HEK293 (cell line): ENCODE data around the gene CTF1.
A peak's percentile ranks its signal among the peaks of the same experiment; 100 is the strongest.

Experiments used
- ATF2 ChIP-seq: fragments of 450-650 bp; formaldehyde crosslinking; IDR thresholded peaks from 2 replicates; pipeline ENCODE4 v1.5.1; 2016; ENCODE audit warnings: missing biosample characterization, missing genetic modification characterization, low read depth
- BCL11A ChIP-seq: fragments of 450-650 bp; formaldehyde crosslinking; IDR thresholded peaks from 2 replicates; pipeline ENCODE4 v1.5.1; 2016; ENCODE audit warnings: low read depth, missing biosample characterization, missing genetic modification characterization
- CTCF ChIP-seq: fragments of 450-650 bp; formaldehyde crosslinking; IDR thresholded peaks from 2 replicates; pipeline ENCODE4 v1.5.1; 2016; ENCODE audit warnings: missing biosample characterization, missing genetic modification characterization
- HIC1 ChIP-seq: fragments of 450-650 bp; formaldehyde crosslinking; IDR thresholded peaks from 2 replicates; pipeline ENCODE4 v1.5.1; 2016; ENCODE audit warnings: missing biosample characterization, missing genetic modification characterization
- PRDM2 ChIP-seq: fragments of 450-650 bp; formaldehyde crosslinking; IDR thresholded peaks from 2 replicates; pipeline ENCODE4 v1.5.1; 2016; ENCODE audit warnings: missing biosample characterization, missing genetic modification characterization, borderline replicate concordance
- PRDM4 ChIP-seq: fragments of 450-650 bp; formaldehyde crosslinking; IDR thresholded peaks from 2 replicates; pipeline ENCODE4 v1.5.1; 2017; ENCODE audit warnings: missing biosample characterization, missing genetic modification characterization
- SALL2 ChIP-seq: fragments of 450-650 bp; formaldehyde crosslinking; IDR thresholded peaks from 2 replicates; pipeline ENCODE4 v1.5.0; 2017; ENCODE audit warnings: missing biosample characterization, mild to moderate bottlenecking, missing genetic modification characterization, borderline replicate concordance
- ZFHX2 ChIP-seq: fragments of 450-650 bp; formaldehyde crosslinking; conservative IDR thresholded peaks from 2 replicates; pipeline ENCODE4 v1.5.1; 2016; ENCODE audit warnings: missing biosample characterization, missing genetic modification characterization
- ZNF121 ChIP-seq: fragments of 450-650 bp; formaldehyde crosslinking; IDR thresholded peaks from 2 replicates; pipeline ENCODE4 v1.5.1; 2016; ENCODE audit warnings: missing biosample characterization, missing genetic modification characterization
- ZNF184 ChIP-seq: fragments of 450-650 bp; IDR thresholded peaks from 2 replicates; pipeline ENCODE4 v1.5.1; 2018; ENCODE audit warnings: missing biosample characterization, mild to moderate bottlenecking, missing genetic modification characterization
- ZNF19 ChIP-seq: fragments of 450-650 bp; formaldehyde crosslinking; IDR thresholded peaks from 2 replicates; pipeline ENCODE4; 2016; ENCODE audit warnings: missing biosample characterization, missing genetic modification characterization, low read depth
- ZNF2 ChIP-seq: fragments of 450-650 bp; formaldehyde crosslinking; IDR thresholded peaks from 2 replicates; pipeline ENCODE4 v1.5.1; 2016; ENCODE audit warnings: missing biosample characterization, missing genetic modification characterization
- ZNF292 ChIP-seq: fragments of 450-650 bp; formaldehyde crosslinking; IDR thresholded peaks from 2 replicates; pipeline ENCODE4 v1.5.1; 2016; ENCODE audit warnings: low read depth, missing biosample characterization, missing genetic modification characterization, borderline replicate concordance
- ZNF354C ChIP-seq: fragments of 450-650 bp; formaldehyde crosslinking; IDR thresholded peaks from 2 replicates; pipeline ENCODE4 v1.5.1; 2016; ENCODE audit warnings: missing biosample characterization, missing genetic modification characterization, low read depth, borderline replicate concordance
- ZNF391 ChIP-seq: fragments of 450-650 bp; formaldehyde crosslinking; IDR thresholded peaks from 2 replicates; pipeline ENCODE4 v1.5.1; 2016; ENCODE audit warnings: low read depth, missing biosample characterization, missing genetic modification characterization, borderline replicate concordance
- ZNF626 ChIP-seq: fragments of 450-650 bp; sonication (Bioruptor Pico); formaldehyde crosslinking; IDR thresholded peaks from 2 replicates; pipeline ENCODE4 v1.5.1; 2018; ENCODE audit warnings: missing biosample characterization, missing genetic modification characterization, inconsistent platforms
- ZNF639 ChIP-seq: fragments of 450-650 bp; formaldehyde crosslinking; IDR thresholded peaks from 2 replicates; pipeline ENCODE4 v1.5.1; 2016; ENCODE audit warnings: missing biosample characterization, missing genetic modification characterization
- ZNF654 ChIP-seq: fragments of 450-650 bp; formaldehyde crosslinking; IDR thresholded peaks from 2 replicates; pipeline ENCODE4 v1.5.1; 2016; ENCODE audit warnings: low read depth, missing biosample characterization, missing genetic modification characterization
- ZNF658 ChIP-seq: fragments of 450-650 bp; formaldehyde crosslinking; IDR thresholded peaks from 2 replicates; pipeline ENCODE4; 2016; ENCODE audit warnings: missing biosample characterization, missing genetic modification characterization
- ZNF777 ChIP-seq: fragments of 450-650 bp; formaldehyde crosslinking; IDR thresholded peaks from 2 replicates; pipeline ENCODE4 v1.5.1; 2017; ENCODE audit warnings: missing biosample characterization, missing genetic modification characterization, borderline replicate concordance
- ZNF830 ChIP-seq: fragments of 450-650 bp; IDR thresholded peaks from 2 replicates; pipeline ENCODE4 v1.5.0; 2018; ENCODE audit warnings: missing biosample characterization, missing genetic modification characterization, low read depth, mild to moderate bottlenecking, moderate library complexity

CTF1 gene

GRCh38 chr16:30874821-30875717, 21.3 kb upstream of the CTF1 start (continued):
- TF ChIP-seq ZNF121 (tag by site-specific recombination) = peak; percentile 91; the same call in 1 of the 2 replicates
- TF ChIP-seq ZNF19 (tag by site-specific recombination) = no peak; the same call in 1 of the 2 replicates
- peak; percentile 39; the same call in 1 of the 2 replicates for TF ChIP-seq BCL11A (tag by site-specific recombination)
- TF ChIP-seq ZNF292 (tag by site-specific recombination) = no peak
- TF ChIP-seq ZNF354C = peak; percentile 70; the same call in 1 of the 2 replicates
- TF ChIP-seq ZFHX2 = peak; percentile 66
- peak; percentile 45; the same call in 1 of the 2 replicates for TF ChIP-seq SALL2 (tag by site-specific recombination)
- peak; percentile 96; the same call in 1 of the 2 replicates for TF ChIP-seq ZNF391 (tag by site-specific recombination)
- no peak for TF ChIP-seq ZNF830 (tag by site-specific recombination)
- 0 out of 2 replicates have a peak, but pooled peaks have one; percentile 54 for TF ChIP-seq ZNF777 (tag by site-specific recombination)
- TF ChIP-seq ZNF658 (tag by site-specific recombination) = no peak
- no peak for TF ChIP-seq ZNF626 (tag by site-specific recombination)
- no peak for TF ChIP-seq ATF2 (tag by site-specific recombination)
- no peak for TF ChIP-seq HIC1 (tag by site-specific recombination)
- peak; percentile 46; the same call in 1 of the 2 replicates for TF ChIP-seq CTCF (tag by site-specific recombination)
- peak; percentile 34; the same call in 1 of the 2 replicates for TF ChIP-seq ZNF184 (tag by site-specific recombination)
- peak; percentile 86 for TF ChIP-seq ZNF639 (tag by site-specific recombination)
- no peak for TF ChIP-seq ZNF654 (tag by site-specific recombination)
- no peak; the same call in 1 of the 2 replicates for TF ChIP-seq PRDM2 (tag by site-specific recombination)
- TF ChIP-seq PRDM4 (tag by site-specific recombination) = peak; percentile 49; the same call in 1 of the 2 replicates
- peak; percentile 100 for TF ChIP-seq ZNF2 (tag by site-specific recombination)
